ENCODE measurements around the gene BCCIP.

Gene BCCIP

GRCh38 chr10:125848371-125848770 is 25.0 kb downstream of the BCCIP start:
- TF ChIP-seq MYC (IDR thresholded peaks at IDR 0.05; ENCODE audit: low read depth, low read length) (no peak), MAX (IDR thresholded peaks at IDR 0.05; ENCODE audit: low read depth, low read length) (no peak)
- no peak for DNase-seq (ENCODE audit: low read depth)
- H3K4me3 ChIP-seq (ENCODE audit: low read depth, low read length), result no peak overlapping the region

GRCh38 chr10:125848857-125849256 is 25.5 kb downstream of the BCCIP start:
- no peak for DNase-seq (ENCODE audit: low read depth)
- no peak overlapping the region for H3K4me3 ChIP-seq (ENCODE audit: low read depth, low read length)
- TF ChIP-seq MYC (IDR thresholded peaks at IDR 0.05; ENCODE audit: low read depth, low read length), result no peak
- TF ChIP-seq CTCF (IDR thresholded peaks at IDR 0.05; ENCODE audit: low read depth, low read length), result no peak
- TF ChIP-seq MAX (IDR thresholded peaks at IDR 0.05; ENCODE audit: low read depth, low read length), result no peak
- TF ChIP-seq POLR2A (IDR thresholded peaks at IDR 0.05; ENCODE audit: extremely low read depth, insufficient read length), result no peak

- no peak for TF ChIP-seq MAX (IDR thresholded peaks at IDR 0.05; ENCODE audit: low read depth, low read length)
- TF ChIP-seq MYC (IDR thresholded peaks at IDR 0.05; ENCODE audit: low read depth, low read length), result no peak
- no peak for TF ChIP-seq POLR2A (IDR thresholded peaks at IDR 0.05; ENCODE audit: extremely low read depth, insufficient read length)
- no peak for TF ChIP-seq CTCF (IDR thresholded peaks at IDR 0.05; ENCODE audit: low read depth, low read length)
- no peak for DNase-seq (ENCODE audit: low read depth)
- H3K4me3 ChIP-seq (ENCODE audit: low read depth, low read length), result no peak overlapping the region
Measured at GRCh38 chr10:125849448-125849847, 26.1 kb downstream of the BCCIP start.

GRCh38 chr10:125850766-125851731 is 27.7 kb downstream of the BCCIP start:
- no peak for DNase-seq (ENCODE audit: low read depth)
- TF ChIP-seq POLR2A (IDR thresholded peaks at IDR 0.05; ENCODE audit: extremely low read depth, insufficient read length) (no peak), MAX (IDR thresholded peaks at IDR 0.05; ENCODE audit: low read depth, low read length) (no peak), CTCF (IDR thresholded peaks at IDR 0.05; ENCODE audit: low read depth, low read length) (no peak), MYC (IDR thresholded peaks at IDR 0.05; ENCODE audit: low read depth, low read length) (no peak)
- H3K4me3 ChIP-seq (ENCODE audit: low read depth, low read length), result no peak overlapping the region

GRCh38 chr10:125852487-125852886 is 29.1 kb downstream of the BCCIP start:
- no peak overlapping the region for H3K4me3 ChIP-seq (ENCODE audit: low read depth, low read length)
- no peak for DNase-seq (ENCODE audit: low read depth)
- no peak for TF ChIP-seq MAX (IDR thresholded peaks at IDR 0.05; ENCODE audit: low read depth, low read length)
- no peak for TF ChIP-seq POLR2A (IDR thresholded peaks at IDR 0.05; ENCODE audit: extremely low read depth, insufficient read length)
- no peak for TF ChIP-seq CTCF (IDR thresholded peaks at IDR 0.05; ENCODE audit: low read depth, low read length)
- TF ChIP-seq MYC (IDR thresholded peaks at IDR 0.05; ENCODE audit: low read depth, low read length), result no peak

- TF ChIP-seq CTCF (IDR thresholded peaks at IDR 0.05; ENCODE audit: low read depth, low read length) (no peak), MAX (IDR thresholded peaks at IDR 0.05; ENCODE audit: low read depth, low read length) (no peak), POLR2A (IDR thresholded peaks at IDR 0.05; ENCODE audit: extremely low read depth, insufficient read length) (no peak), MYC (IDR thresholded peaks at IDR 0.05; ENCODE audit: low read depth, low read length) (no peak)
- DNase-seq (ENCODE audit: low read depth), result no peak
- no peak overlapping the region for H3K4me3 ChIP-seq (ENCODE audit: low read depth, low read length)
Measured at GRCh38 chr10:125857185-125857760, 33.9 kb downstream of the BCCIP start.
